Keratinocyte (primary cell): Measurements from ENCODE around the gene RXRA. TPM values are rescaled to one million over a fixed set of nuclear protein-coding genes. Genes with fewer than 3 reads are reported as not detected.

Source experiments
- DNase-seq: peaks from one replicate; pipeline ENCODE4 v3.0.0-alpha.2; 2011; ENCODE audit warnings: low read depth, missing footprints, low spot score
- FAIRE-seq: peaks from 2 replicates; lab custom pipeline; 2011; peaks lifted over from hg19 to GRCh38; lab: Jason Lieb, UNC
- H2AFZ ChIP-seq: 2 replicates; pipeline ENCODE4 v1.6.0; 2012; ENCODE audit warnings: low read length, control low read depth, inconsistent platforms; ENCODE audit not compliant: control insufficient read depth
- H3K27ac ChIP-seq: 2 replicates; pipeline ENCODE4 v1.5.1; 2011; ENCODE audit warnings: low read length; ENCODE audit not compliant: control insufficient read depth, insufficient read depth
- H3K27me3 ChIP-seq: 3 replicates; pipeline ENCODE4 v1.6.0; 2011; ENCODE audit warnings: low read length; ENCODE audit not compliant: control insufficient read depth, insufficient read depth; ENCODE audit errors: extremely low read depth
- H3K36me3 ChIP-seq, 2 experiments: 2 replicates in 1 of 2; 3 replicates in 1 of 2; pipeline ENCODE4 v1.5.1; 2011; ENCODE audit warnings: low read length in 2 of 2, mild to moderate bottlenecking in 1 of 2; ENCODE audit not compliant: control insufficient read depth in 2 of 2, insufficient read depth in 2 of 2; ENCODE audit errors: extremely low read depth in 1 of 2
- H3K4me1 ChIP-seq: 3 replicates; pipeline ENCODE4 v1.5.1; 2011; ENCODE audit warnings: low read length; ENCODE audit not compliant: control insufficient read depth, insufficient read depth; ENCODE audit errors: extremely low read depth
- H3K4me2 ChIP-seq: 3 replicates; pipeline ENCODE4 v1.6.0; 2011; ENCODE audit warnings: low read depth, low read length; ENCODE audit not compliant: control insufficient read depth, insufficient read depth; ENCODE audit errors: extremely low read depth
- H3K4me3 ChIP-seq, 3 experiments: fragments of 200-600 bp in 1 of 3; sonication (generic) in 1 of 3; 2 replicates in 2 of 3; 3 replicates in 1 of 3; pipeline ENCODE4 v1.5.1; 2011 to 2016; ENCODE audit warnings: low read length in 3 of 3, mild to moderate bottlenecking in 3 of 3, control low read depth in 2 of 3, inconsistent platforms in 1 of 3, low read depth in 1 of 3, mixed read lengths in 1 of 3, mixed run types in 1 of 3, moderate library complexity in 1 of 3; ENCODE audit not compliant: control insufficient read depth in 2 of 3, insufficient read depth in 2 of 3; ENCODE audit errors: extremely low read depth in 1 of 3
- H3K79me2 ChIP-seq: 2 replicates; pipeline ENCODE4 v1.6.0; 2012; ENCODE audit warnings: low read length; ENCODE audit not compliant: control insufficient read depth, insufficient read depth
- H3K9ac ChIP-seq: 3 replicates; pipeline ENCODE4 v1.6.0; 2011; ENCODE audit warnings: low read length; ENCODE audit not compliant: control insufficient read depth, insufficient read depth; ENCODE audit errors: extremely low read depth
- H3K9me1 ChIP-seq: 3 replicates; pipeline ENCODE4 v1.6.0; 2011; ENCODE audit warnings: low read length; ENCODE audit not compliant: control insufficient read depth, insufficient read depth; ENCODE audit errors: extremely low read depth
- H3K9me3 ChIP-seq: 2 replicates; pipeline ENCODE4 v1.5.1; 2012; ENCODE audit warnings: low read depth, low read length; ENCODE audit not compliant: control insufficient read depth
- H4K20me1 ChIP-seq: 3 replicates; pipeline ENCODE4 v1.6.0; 2011; ENCODE audit warnings: low read length; ENCODE audit not compliant: control insufficient read depth, insufficient read depth; ENCODE audit errors: extremely low read depth
- EZH2 ChIP-seq: IDR thresholded peaks from one replicate; pipeline ENCODE4 v1.6.1; 2012; ENCODE audit warnings: inconsistent platforms, mild to moderate bottlenecking, low read length, moderate library complexity
- dilution Hi-C: fragments of 300-500 bp; cut with MboI; formaldehyde crosslinking; loops from one replicate; pipeline ENCODE4 v1.7.0; 2020; ENCODE audit warnings: low sequenced_read_pairs; ENCODE audit not compliant: extremely low pct_ligation_motif_present
- polyA plus RNA-seq, 5 experiments: library from polyadenylated mRNA; depleted of rRNA in 3 of 5; stranded (reverse) in 3 of 5; stranded (forward) in 1 of 5; unstranded in 1 of 5; fragments of >200 nt; gene quantifications; 1 replicate in 1 of 5; 2 replicates in 3 of 5; 3 replicates in 1 of 5; pipeline versions ENCODE4 v1.2.1 to v1.2.3, GENCODE V29; 2011 to 2012; ENCODE audit warnings: missing spikeins in 2 of 5, low read depth in 1 of 5, low replicate concordance in 1 of 5
- TF ChIP-seq, protein P1 (sequence below), 3 experiments: IDR thresholded peaks in 1 of 3; conservative IDR thresholded peaks in 1 of 3; optimal IDR thresholded peaks in 1 of 3; 2 replicates in 2 of 3; 3 replicates in 1 of 3; pipeline versions ENCODE3 to v1.5.1; 2011; ENCODE audit warnings: low read length in 3 of 3, mild to moderate bottlenecking in 3 of 3, moderate library complexity in 2 of 3, control low read depth in 1 of 3, inconsistent platforms in 1 of 3; ENCODE audit not compliant: insufficient read depth in 2 of 3; ENCODE audit errors: extremely low read depth in 1 of 3

RXRA gene
- polyA plus RNA-seq, 1 donor (not counting 4 experiments of a cell fraction or from before 2014, with no cell fraction given), result 9.7 TPM

DNA sequence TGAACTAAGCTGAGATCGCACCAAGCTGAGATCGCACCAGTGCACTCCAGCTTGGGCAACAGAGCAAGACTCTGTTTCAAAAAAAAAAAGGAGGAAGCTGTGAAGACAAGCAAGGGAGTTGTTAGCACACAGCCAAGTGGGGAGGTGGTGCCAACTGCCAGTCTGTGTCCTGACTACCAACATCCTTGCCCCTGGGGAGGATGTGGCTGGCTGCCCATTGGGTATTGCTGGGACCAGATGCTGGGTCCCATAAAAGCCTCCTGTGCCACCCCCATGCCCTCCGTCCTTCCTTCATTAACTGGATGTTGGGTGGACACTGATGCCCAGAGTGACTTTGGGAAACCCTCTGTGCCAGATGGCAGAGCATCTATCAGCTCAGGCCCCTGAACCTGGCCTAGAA is 158.2 kb downstream of the RXRA start:
- no peak for FAIRE-seq
- H3K4me3 ChIP-seq, result no peak overlapping the region
- H3K4me1 ChIP-seq, result no peaks in the 10 kb centered on the region
- H3K27ac ChIP-seq, result no peak overlapping the region
- TF ChIP-seq EZH2, result no peak
- TF ChIP-seq, protein P1, sequence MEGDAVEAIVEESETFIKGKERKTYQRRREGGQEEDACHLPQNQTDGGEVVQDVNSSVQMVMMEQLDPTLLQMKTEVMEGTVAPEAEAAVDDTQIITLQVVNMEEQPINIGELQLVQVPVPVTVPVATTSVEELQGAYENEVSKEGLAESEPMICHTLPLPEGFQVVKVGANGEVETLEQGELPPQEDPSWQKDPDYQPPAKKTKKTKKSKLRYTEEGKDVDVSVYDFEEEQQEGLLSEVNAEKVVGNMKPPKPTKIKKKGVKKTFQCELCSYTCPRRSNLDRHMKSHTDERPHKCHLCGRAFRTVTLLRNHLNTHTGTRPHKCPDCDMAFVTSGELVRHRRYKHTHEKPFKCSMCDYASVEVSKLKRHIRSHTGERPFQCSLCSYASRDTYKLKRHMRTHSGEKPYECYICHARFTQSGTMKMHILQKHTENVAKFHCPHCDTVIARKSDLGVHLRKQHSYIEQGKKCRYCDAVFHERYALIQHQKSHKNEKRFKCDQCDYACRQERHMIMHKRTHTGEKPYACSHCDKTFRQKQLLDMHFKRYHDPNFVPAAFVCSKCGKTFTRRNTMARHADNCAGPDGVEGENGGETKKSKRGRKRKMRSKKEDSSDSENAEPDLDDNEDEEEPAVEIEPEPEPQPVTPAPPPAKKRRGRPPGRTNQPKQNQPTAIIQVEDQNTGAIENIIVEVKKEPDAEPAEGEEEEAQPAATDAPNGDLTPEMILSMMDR (optimal IDR thresholded peaks at IDR 0.05 in 1 of 3, IDR thresholded peaks at IDR 0.05 in 1 of 3, conservative IDR thresholded peaks at IDR 0.05 in 1 of 3; ENCODE audit: extremely low read depth in 1 of 3, insufficient read depth in 2 of 3, low read length in 3 of 3), result no peak
- peaks cover 2% of the 10 kb centered on the region for H3K27me3 ChIP-seq
- no peaks in the 10 kb centered on the region for H3K79me2 ChIP-seq
- H3K9me3 ChIP-seq, result no peaks in the 10 kb centered on the region
- no peaks in the 10 kb centered on the region for H4K20me1 ChIP-seq
- no peak overlapping the region for H3K9ac ChIP-seq
- no peaks in the 10 kb centered on the region for H3K9me1 ChIP-seq
- H2AFZ ChIP-seq, result no peak overlapping the region
- dilution Hi-C loops, result no loop called here
- no peaks in the 10 kb centered on the region for H3K36me3 ChIP-seq
- no peak overlapping the region for H3K4me2 ChIP-seq
- DNase-seq, result no peak

DNA sequence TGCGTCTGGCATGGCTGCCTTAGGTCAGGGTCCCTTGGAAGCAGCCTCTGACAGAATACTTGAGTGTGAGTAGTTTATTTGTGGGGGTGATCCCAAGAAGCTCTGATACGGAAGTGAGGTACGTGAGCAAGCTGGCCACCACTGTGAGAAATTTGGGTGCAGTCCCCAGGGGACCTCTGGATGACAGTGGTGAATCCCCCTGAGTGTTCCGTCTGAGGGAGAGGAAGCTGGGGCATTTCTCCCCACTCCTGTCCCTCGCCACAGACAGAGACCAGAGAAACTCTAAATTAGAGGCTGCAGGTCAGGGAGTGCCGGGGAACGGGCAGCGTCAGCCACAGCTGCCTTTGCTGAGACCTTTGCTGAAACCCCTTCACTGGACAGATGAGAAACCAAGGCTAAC is 159.4 kb downstream of the RXRA start:
- TF ChIP-seq, protein P1 (optimal IDR thresholded peaks at IDR 0.05 in 1 of 3, IDR thresholded peaks at IDR 0.05 in 1 of 3, conservative IDR thresholded peaks at IDR 0.05 in 1 of 3; ENCODE audit: extremely low read depth in 1 of 3, insufficient read depth in 2 of 3, low read length in 3 of 3), result no peak
- Histone ChIP-seq H3K9me3 (no peaks in the 10 kb centered on the region), H3K79me2 (no peaks in the 10 kb centered on the region), H4K20me1 (no peaks in the 10 kb centered on the region), H3K36me3 (no peaks in the 10 kb centered on the region), H3K27ac (no peak overlapping the region), H3K4me1 (no peaks in the 10 kb centered on the region), H3K27me3 (peaks cover 6% of the 10 kb centered on the region), H3K4me2 (no peak overlapping the region), H3K4me3 (no peak overlapping the region), H3K9ac (no peak overlapping the region), H3K9me1 (no peaks in the 10 kb centered on the region), H2AFZ (no peak overlapping the region)
- FAIRE-seq (no peak), DNase-seq (no peak)
- dilution Hi-C loops, result no loop called here
